HEK293 (cell line): Measurements from ENCODE around the gene FRMPD2.
A peak's percentile ranks its signal among the peaks of the same experiment; 100 is the strongest.

Experiments
- CTCF ChIA-PET: fragments of 350-600 bp; formaldehyde crosslinking; extraction: SDS; loops from one replicate; lab custom pipeline; 2021; ENCODE audit warnings: antibody characterized with exemption; lab: Yijun Ruan, JAX
- POLR2A ChIA-PET: fragments of 300-600 bp; formaldehyde crosslinking; extraction: SDS; loops from one replicate; lab custom pipeline; 2020; ENCODE audit warnings: antibody characterized with exemption, inconsistent platforms; lab: Yijun Ruan, JAX
- H3K27ac ChIP-seq: fragments of 200-500 bp; sonication (Bioruptor generic); 2 replicates; pipeline ENCODE4 v1.5.1; 2014; ENCODE audit warnings: low read depth, low read length, control low read depth, inconsistent platforms; ENCODE audit errors: extremely low read depth
- H3K36me3 ChIP-seq, 2 experiments: fragments of 200-500 bp in 1 of 2; sonication (Bioruptor generic) in 1 of 2; 1 replicate in 1 of 2; 2 replicates in 1 of 2; pipeline ENCODE4 v1.5.1; 2014 to 2017; ENCODE audit warnings: inconsistent platforms in 2 of 2, low read length in 2 of 2; ENCODE audit not compliant: control insufficient read depth in 2 of 2, insufficient read depth in 1 of 2
- H3K4me1 ChIP-seq: fragments of 200-500 bp; sonication (Bioruptor generic); 2 replicates; pipeline ENCODE4 v1.5.1; 2014; ENCODE audit warnings: mild to moderate bottlenecking, low read length, inconsistent platforms; ENCODE audit not compliant: control insufficient read depth, insufficient read depth
- H3K4me3 ChIP-seq: 2 replicates; pipeline ENCODE4 v1.5.1; 2011; ENCODE audit warnings: low read depth, mild to moderate bottlenecking, control low read depth, low read length, moderate library complexity
- H3K9me3 ChIP-seq: fragments of 200-500 bp; sonication (Bioruptor generic); 2 replicates; pipeline ENCODE4 v1.5.1; 2014; ENCODE audit warnings: low read depth, low read length, inconsistent platforms; ENCODE audit not compliant: control insufficient read depth, insufficient read depth
- BCL11A ChIP-seq: fragments of 450-650 bp; formaldehyde crosslinking; IDR thresholded peaks from 2 replicates; pipeline ENCODE4 v1.5.1; 2016; ENCODE audit warnings: low read depth, missing biosample characterization, missing genetic modification characterization
- GLIS1 ChIP-seq: fragments of 450-650 bp; formaldehyde crosslinking; IDR thresholded peaks from 2 replicates; pipeline ENCODE4 v1.5.1; 2016; ENCODE audit warnings: missing biosample characterization, missing genetic modification characterization
- KLF7 ChIP-seq: fragments of 450-650 bp; formaldehyde crosslinking; IDR thresholded peaks from 2 replicates; pipeline ENCODE4 v1.5.1; 2016; ENCODE audit warnings: missing biosample characterization, missing genetic modification characterization, borderline replicate concordance
- KLF9 ChIP-seq: fragments of 450-650 bp; formaldehyde crosslinking; IDR thresholded peaks from 2 replicates; pipeline ENCODE4 v1.5.1; 2016; ENCODE audit warnings: missing biosample characterization, missing genetic modification characterization, low read depth
- WT1 ChIP-seq: fragments of 450-650 bp; formaldehyde crosslinking; IDR thresholded peaks from 2 replicates; pipeline ENCODE4 v1.5.1; 2016; ENCODE audit warnings: missing biosample characterization, missing genetic modification characterization
- YY1 ChIP-seq: fragments of 450-650 bp; formaldehyde crosslinking; IDR thresholded peaks from 2 replicates; pipeline ENCODE4 v1.5.1; 2018; ENCODE audit warnings: missing biosample characterization, missing genetic modification characterization
- ZFP69B ChIP-seq: fragments of 450-650 bp; formaldehyde crosslinking; IDR thresholded peaks from 2 replicates; pipeline ENCODE4 v1.5.1; 2016; ENCODE audit warnings: missing biosample characterization, missing genetic modification characterization
- ZIC2 ChIP-seq: fragments of 450-650 bp; formaldehyde crosslinking; IDR thresholded peaks from 2 replicates; pipeline ENCODE4 v1.5.1; 2016; ENCODE audit warnings: missing biosample characterization, missing genetic modification characterization
- ZNF223 ChIP-seq: fragments of 450-650 bp; formaldehyde crosslinking; IDR thresholded peaks from 2 replicates; pipeline ENCODE4 v1.5.1; 2016; ENCODE audit warnings: missing biosample characterization, missing genetic modification characterization
- ZNF23 ChIP-seq: fragments of 450-650 bp; formaldehyde crosslinking; IDR thresholded peaks from 2 replicates; pipeline ENCODE4 v1.5.1; 2016; ENCODE audit warnings: missing biosample characterization, missing genetic modification characterization, borderline replicate concordance
- ZNF37A ChIP-seq: fragments of 450-650 bp; IDR thresholded peaks from 2 replicates; pipeline ENCODE4 v1.5.1; 2018; ENCODE audit warnings: missing biosample characterization, missing genetic modification characterization
- ZNF510 ChIP-seq: fragments of 450-650 bp; formaldehyde crosslinking; IDR thresholded peaks from 2 replicates; pipeline ENCODE4 v1.5.1; 2018; ENCODE audit warnings: mild to moderate bottlenecking, missing genetic modification characterization, missing biosample characterization; ENCODE audit not compliant: insufficient replicate concordance
- ZNF585B ChIP-seq: fragments of 450-650 bp; formaldehyde crosslinking; IDR thresholded peaks from 2 replicates; pipeline ENCODE4 v1.5.1; 2016; ENCODE audit warnings: missing biosample characterization, missing genetic modification characterization
- ZNF707 ChIP-seq: fragments of 450-650 bp; formaldehyde crosslinking; IDR thresholded peaks from 2 replicates; pipeline ENCODE4 v1.5.1; 2016; ENCODE audit warnings: missing biosample characterization, missing genetic modification characterization
- ZSCAN23 ChIP-seq: fragments of 450-650 bp; formaldehyde crosslinking; IDR thresholded peaks from 2 replicates; pipeline ENCODE4 v1.5.1; 2016; ENCODE audit warnings: missing biosample characterization, missing genetic modification characterization
- TF ChIP-seq, protein P1 (sequence below): fragments of 450-650 bp; formaldehyde crosslinking; IDR thresholded peaks from 2 replicates; pipeline ENCODE4 v1.5.1; 2016; ENCODE audit warnings: missing biosample characterization, missing genetic modification characterization
- TF ChIP-seq, protein P2 (sequence below): fragments of 450-650 bp; formaldehyde crosslinking; IDR thresholded peaks from 2 replicates; pipeline ENCODE4 v1.5.1; 2016; ENCODE audit warnings: missing biosample characterization, missing genetic modification characterization

Gene FRMPD2

DNA sequence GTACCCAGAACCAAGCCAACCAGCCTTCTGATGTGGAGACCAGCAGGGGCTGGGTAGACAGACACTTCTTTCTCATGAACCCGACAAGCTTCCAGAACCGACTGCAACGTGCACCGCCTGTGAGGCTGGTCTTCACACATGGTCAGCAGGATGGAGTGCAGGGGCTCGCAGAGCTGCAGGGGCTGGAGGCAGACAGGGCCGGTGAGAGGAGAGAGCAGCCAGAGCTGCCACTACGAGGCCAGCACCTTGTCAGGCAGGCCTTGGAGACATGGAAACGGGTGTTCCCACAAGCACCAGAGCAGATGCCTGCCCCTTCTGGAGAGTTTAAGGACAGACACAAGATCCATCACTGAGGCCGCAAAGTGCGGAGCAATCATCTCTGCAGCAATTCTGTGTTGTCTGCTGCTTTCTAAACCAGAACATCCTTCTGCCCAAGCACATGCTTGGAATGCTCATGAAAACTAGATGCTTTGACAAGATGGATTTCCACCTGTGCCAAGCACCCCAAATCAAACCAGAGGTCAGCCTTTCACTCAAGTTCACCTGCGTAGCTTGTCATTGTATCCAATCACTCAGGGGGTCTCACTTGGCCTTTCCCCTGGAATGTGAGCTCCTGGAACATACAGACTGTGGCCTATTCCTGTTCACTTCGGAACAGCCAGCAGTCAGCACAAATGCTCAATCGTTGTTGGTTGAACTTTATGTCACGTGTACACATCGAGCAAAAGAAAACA lies 32.2 kb downstream of the FRMPD2 start:
- Histone ChIP-seq H3K27ac (no peak overlapping the region), H3K36me3 (no peaks in the 10 kb centered on the region), H3K9me3 (no peaks in the 10 kb centered on the region), H3K4me3 (no peak overlapping the region), H3K4me1 (no peaks in the 10 kb centered on the region)
- TF ChIP-seq YY1 (no peak), WT1 (no peak), ZNF707 (no peak), KLF9 (tag by site-specific recombination) (no peak), ZNF510 (no peak), ZNF585B (no peak), ZFP69B (tag by site-specific recombination) (no peak), BCL11A (tag by site-specific recombination) (no peak), ZNF23 (tag by site-specific recombination) (no peak)
- TF ChIP-seq, protein P1, sequence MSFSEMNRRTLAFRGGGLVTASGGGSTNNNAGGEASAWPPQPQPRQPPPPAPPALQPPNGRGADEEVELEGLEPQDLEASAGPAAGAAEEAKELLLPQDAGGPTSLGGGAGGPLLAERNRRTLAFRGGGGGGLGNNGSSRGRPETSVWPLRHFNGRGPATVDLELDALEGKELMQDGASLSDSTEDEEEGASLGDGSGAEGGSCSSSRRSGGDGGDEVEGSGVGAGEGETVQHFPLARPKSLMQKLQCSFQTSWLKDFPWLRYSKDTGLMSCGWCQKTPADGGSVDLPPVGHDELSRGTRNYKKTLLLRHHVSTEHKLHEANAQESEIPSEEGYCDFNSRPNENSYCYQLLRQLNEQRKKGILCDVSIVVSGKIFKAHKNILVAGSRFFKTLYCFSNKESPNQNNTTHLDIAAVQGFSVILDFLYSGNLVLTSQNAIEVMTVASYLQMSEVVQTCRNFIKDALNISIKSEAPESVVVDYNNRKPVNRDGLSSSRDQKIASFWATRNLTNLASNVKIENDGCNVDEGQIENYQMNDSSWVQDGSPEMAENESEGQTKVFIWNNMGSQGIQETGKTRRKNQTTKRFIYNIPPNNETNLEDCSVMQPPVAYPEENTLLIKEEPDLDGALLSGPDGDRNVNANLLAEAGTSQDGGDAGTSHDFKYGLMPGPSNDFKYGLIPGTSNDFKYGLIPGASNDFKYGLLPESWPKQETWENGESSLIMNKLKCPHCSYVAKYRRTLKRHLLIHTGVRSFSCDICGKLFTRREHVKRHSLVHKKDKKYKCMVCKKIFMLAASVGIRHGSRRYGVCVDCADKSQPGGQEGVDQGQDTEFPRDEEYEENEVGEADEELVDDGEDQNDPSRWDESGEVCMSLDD (tag by site-specific recombination) = no peak
- TF ChIP-seq, protein P2, sequence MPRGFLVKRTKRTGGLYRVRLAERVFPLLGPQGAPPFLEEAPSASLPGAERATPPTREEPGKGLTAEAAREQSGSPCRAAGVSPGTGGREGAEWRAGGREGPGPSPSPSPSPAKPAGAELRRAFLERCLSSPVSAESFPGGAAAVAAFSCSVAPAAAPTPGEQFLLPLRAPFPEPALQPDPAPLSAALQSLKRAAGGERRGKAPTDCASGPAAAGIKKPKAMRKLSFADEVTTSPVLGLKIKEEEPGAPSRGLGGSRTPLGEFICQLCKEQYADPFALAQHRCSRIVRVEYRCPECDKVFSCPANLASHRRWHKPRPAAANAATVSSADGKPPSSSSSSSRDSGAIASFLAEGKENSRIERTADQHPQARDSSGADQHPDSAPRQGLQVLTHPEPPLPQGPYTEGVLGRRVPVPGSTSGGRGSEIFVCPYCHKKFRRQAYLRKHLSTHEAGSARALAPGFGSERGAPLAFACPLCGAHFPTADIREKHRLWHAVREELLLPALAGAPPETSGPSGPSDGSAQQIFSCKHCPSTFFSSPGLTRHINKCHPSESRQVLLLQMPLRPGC (tag by site-specific recombination) = no peak
- ChIA-PET CTCF (interaction anchor here (0.7 kb wide), 1 partner anchor 14 kb away, joined by 3 read pairs; no protein-coding TSS in a partner anchor), POLR2A (no interaction called here)

DNA sequence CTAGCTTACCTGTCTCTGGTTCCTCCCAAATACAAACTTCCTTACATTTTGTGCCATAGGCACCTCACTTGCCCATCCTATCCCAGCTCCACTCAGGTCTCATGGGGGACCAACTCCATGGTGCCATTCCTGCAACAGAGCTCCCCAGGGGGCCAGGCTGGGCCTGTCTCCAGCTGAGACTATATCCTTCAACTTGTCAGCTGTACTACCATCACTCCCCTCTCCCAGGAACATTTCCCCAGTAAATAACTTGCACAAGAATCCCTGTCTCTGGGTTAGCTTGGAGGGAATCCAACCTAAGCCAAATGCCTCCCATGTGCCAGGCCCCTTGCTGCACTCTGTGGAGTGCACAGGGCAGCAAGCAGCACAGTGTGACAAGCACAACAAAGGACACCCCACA lies 33.2 kb downstream of the FRMPD2 start:
- Histone ChIP-seq H3K4me1 (no peaks in the 10 kb centered on the region), H3K36me3 (no peaks in the 10 kb centered on the region), H3K9me3 (no peaks in the 10 kb centered on the region), H3K4me3 (no peak overlapping the region), H3K27ac (no peak overlapping the region)
- ChIA-PET CTCF (no interaction called here), POLR2A (interaction anchor here (0.5 kb wide), 1 partner anchor 30 kb away, joined by 3 read pairs; no protein-coding TSS in a partner anchor)
- peak; percentile 82 for TF ChIP-seq GLIS1 (tag by site-specific recombination)
- peak; percentile 69 for TF ChIP-seq ZIC2 (tag by site-specific recombination)
- no peak for TF ChIP-seq ZNF37A (tag by site-specific recombination)

DNA sequence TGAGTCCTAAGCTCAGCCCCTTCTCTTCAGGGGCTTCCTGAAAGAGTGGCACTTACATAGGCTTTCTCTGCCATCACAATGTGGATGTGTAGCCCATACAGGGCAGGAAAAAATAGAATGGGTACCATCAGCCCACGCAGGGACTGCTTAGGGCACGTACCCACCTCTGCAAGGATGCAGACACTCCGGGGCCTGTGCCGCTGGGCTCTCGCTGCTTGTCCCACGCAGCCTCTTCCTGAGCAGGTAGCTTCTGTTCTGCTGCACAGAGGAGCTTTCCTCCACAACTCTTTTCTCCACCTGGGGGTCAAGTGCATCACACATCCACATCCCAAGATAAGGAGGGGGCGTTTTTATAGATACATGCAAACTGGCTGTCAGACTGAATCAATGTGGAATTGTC lies 34.3 kb downstream of the FRMPD2 start:
- no peak for TF ChIP-seq ZSCAN23 (tag by site-specific recombination)
- TF ChIP-seq ZNF223 (tag by site-specific recombination) = no peak
- TF ChIP-seq KLF7 (tag by site-specific recombination) = no peak
- CTCF ChIA-PET = interaction anchor here (0.8 kb wide), 1 partner anchor 48 kb away, joined by 3 read pairs; no protein-coding TSS in a partner anchor
- no peak overlapping the region for H3K4me3 ChIP-seq
- H3K27ac ChIP-seq = no peak overlapping the region
- POLR2A ChIA-PET = no interaction called here
- no peaks in the 10 kb centered on the region for H3K36me3 ChIP-seq
- H3K4me1 ChIP-seq = no peaks in the 10 kb centered on the region
- H3K9me3 ChIP-seq = no peaks in the 10 kb centered on the region
